HepG2 (cell line): Measurements from ENCODE around the gene MS4A6A. TPM values are rescaled to one million over a fixed set of nuclear protein-coding genes. Genes with fewer than 3 reads are reported as not detected.

Experiments
- CAMTA2 ChIP-seq: sonication (generic); formaldehyde crosslinking; IDR thresholded peaks from 2 replicates; pipeline ENCODE4 v1.4.0; 2020; ENCODE audit warnings: mild to moderate bottlenecking, missing genetic modification reagents, borderline replicate concordance
- FIP1L1 ChIP-seq: fragments of 200-400 bp; formaldehyde crosslinking; IDR thresholded peaks from 2 replicates; pipeline ENCODE4 v1.6.1; 2018; ENCODE audit warnings: low read depth, mild to moderate bottlenecking, low read length, moderate library complexity, borderline replicate concordance; ENCODE audit not compliant: insufficient read depth
- FOXA3 ChIP-seq: IDR thresholded peaks from 2 replicates; pipeline ENCODE4 v1.6.1; 2016; ENCODE audit warnings: missing genetic modification reagents, missing compliant biosample characterization
- MAFK ChIP-seq, 2 experiments: IDR thresholded peaks in 1 of 2; conservative IDR thresholded peaks in 1 of 2; 2 replicates each; pipeline ENCODE4 v1.6.1; 2011; ENCODE audit warnings: improper control_type of control experiment in 2 of 2, low read length in 2 of 2
- MTA3 ChIP-seq: sonication (generic); formaldehyde crosslinking; IDR thresholded peaks from 2 replicates; pipeline ENCODE4 v1.4.0; 2020; ENCODE audit warnings: missing genetic modification reagents
- NFE2 ChIP-seq: sonication (generic); formaldehyde crosslinking; IDR thresholded peaks from 2 replicates; pipeline ENCODE4 v1.4.0; 2020; ENCODE audit warnings: missing genetic modification reagents
- NONO ChIP-seq, 2 experiments: fragments of 450-650 bp in 1 of 2; sonication (generic) in 1 of 2; formaldehyde crosslinking in 1 of 2; IDR thresholded peaks in 1 of 2; conservative IDR thresholded peaks in 1 of 2; 2 replicates each; pipeline versions ENCODE4 v1.6.1 to v1.8.0; 2017 to 2022; ENCODE audit warnings: mild to moderate bottlenecking in 1 of 2, missing genetic modification reagents in 1 of 2, moderate library complexity in 1 of 2
- PCBP2 ChIP-seq: fragments of 200-400 bp; formaldehyde crosslinking; optimal IDR thresholded peaks from 2 replicates; pipeline ENCODE3; 2018; ENCODE audit warnings: low read length, low read depth; ENCODE audit not compliant: poor library complexity, severe bottlenecking
- SAP130 ChIP-seq: IDR thresholded peaks from 2 replicates; pipeline ENCODE4 v1.6.1; 2016; ENCODE audit warnings: low read depth
- SRY ChIP-seq: sonication (generic); formaldehyde crosslinking; IDR thresholded peaks from 2 replicates; pipeline ENCODE4 v1.8.0; 2022; ENCODE audit warnings: mild to moderate bottlenecking, missing genetic modification reagents
- TARDBP ChIP-seq: sonication (generic); formaldehyde crosslinking; IDR thresholded peaks from 2 replicates; pipeline ENCODE4 v1.8.0; 2022; ENCODE audit warnings: mild to moderate bottlenecking, missing genetic modification reagents
- YEATS4 ChIP-seq: sonication (generic); formaldehyde crosslinking; IDR thresholded peaks from 2 replicates; pipeline ENCODE4 v1.4.0; 2020; ENCODE audit warnings: missing genetic modification reagents, borderline replicate concordance
- ZNF274 ChIP-seq: sonication (generic); formaldehyde crosslinking; IDR thresholded peaks from 2 replicates; pipeline ENCODE4 v1.5.1; 2020; ENCODE audit warnings: mild to moderate bottlenecking, missing genetic modification reagents
- ZNF33A ChIP-seq: sonication (generic); formaldehyde crosslinking; IDR thresholded peaks from 2 replicates; pipeline ENCODE4 v1.5.1; 2020; ENCODE audit warnings: missing genetic modification reagents, mild to moderate bottlenecking, moderate library complexity, borderline replicate concordance
- ZNF547 ChIP-seq: sonication (generic); formaldehyde crosslinking; IDR thresholded peaks from 2 replicates; pipeline ENCODE4 v1.5.1; 2020; ENCODE audit warnings: mild to moderate bottlenecking, missing genetic modification reagents
- ZNF562 ChIP-seq: sonication (generic); formaldehyde crosslinking; IDR thresholded peaks from 2 replicates; pipeline ENCODE4 v1.8.0; 2022; ENCODE audit warnings: missing genetic modification reagents, borderline replicate concordance
- ZNF879 ChIP-seq: sonication (generic); formaldehyde crosslinking; IDR thresholded peaks from 2 replicates; pipeline ENCODE4 v1.8.1; 2023; ENCODE audit warnings: missing genetic modification reagents
- polyA plus RNA-seq, 8 experiments: library from polyadenylated mRNA; depleted of rRNA in 3 of 8; stranded (reverse) in 7 of 8; unstranded in 1 of 8; fragments of >200 nt; fragmentation: Illumina TruSeq in 4 of 8; extraction: Trizol in 4 of 8; gene quantifications; 2 replicates each; pipeline versions ENCODE4 v1.2.1 to v1.2.3, GENCODE V29; 2011 to 2016; ENCODE audit warnings: low read depth in 4 of 8, missing spikeins in 1 of 8, mixed read lengths in 1 of 8; ENCODE audit not compliant: insufficient read depth in 1 of 8
- total RNA-seq, 5 experiments: library from RNA; depleted of rRNA; stranded (reverse); fragments of >200 nt; fragmentation: Illumina TruSeq; extraction: Trizol; gene quantifications; 2 replicates each; pipeline ENCODE4 v1.2.3, GENCODE V29; 2016; ENCODE audit warnings: low read depth in 1 of 5
- TF ChIP-seq, protein P1 (sequence below): sonication (generic); formaldehyde crosslinking; IDR thresholded peaks from 2 replicates; pipeline ENCODE4 v1.4.0; 2020; ENCODE audit warnings: missing genetic modification reagents
- TF ChIP-seq, protein P2 (sequence below): sonication (generic); formaldehyde crosslinking; IDR thresholded peaks from 2 replicates; pipeline ENCODE4 v1.9.0; 2021; ENCODE audit warnings: missing genetic modification reagents, borderline replicate concordance
- TF ChIP-seq, protein P3 (sequence below): sonication (generic); formaldehyde crosslinking; IDR thresholded peaks from 2 replicates; pipeline ENCODE4 v1.4.0; 2020; ENCODE audit warnings: missing genetic modification reagents
- TF ChIP-seq, protein P4 (sequence below): sonication (generic); formaldehyde crosslinking; IDR thresholded peaks from 2 replicates; pipeline ENCODE4 v1.8.0; 2023; ENCODE audit warnings: mild to moderate bottlenecking, missing genetic modification reagents

Gene MS4A6A
- total and polyA plus RNA-seq, 2 of the 13 experiments (the other 11 are each of a cell fraction or from before 2014, with no cell fraction given), result not detected

DNA sequence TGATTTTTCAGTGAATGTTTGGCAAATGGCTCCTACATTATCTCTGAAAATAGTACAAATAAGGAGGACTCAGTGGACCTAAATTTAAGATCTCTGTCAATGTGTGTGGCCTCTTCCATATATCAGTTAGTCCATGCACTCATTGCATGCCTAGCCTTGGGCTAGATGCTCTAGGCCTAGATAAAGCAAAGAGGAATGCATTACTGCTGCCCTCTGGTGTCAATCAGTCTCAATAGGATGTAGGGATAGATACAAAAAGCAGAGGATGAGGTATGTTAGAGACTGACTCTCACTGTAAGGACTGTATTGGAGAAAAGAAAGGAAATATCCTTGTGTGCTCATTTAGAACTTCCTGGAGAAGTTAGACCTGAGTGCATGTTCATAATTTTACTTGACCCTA, 52.4 kb downstream of the MS4A6A start (continued):
- TF ChIP-seq, protein P1, sequence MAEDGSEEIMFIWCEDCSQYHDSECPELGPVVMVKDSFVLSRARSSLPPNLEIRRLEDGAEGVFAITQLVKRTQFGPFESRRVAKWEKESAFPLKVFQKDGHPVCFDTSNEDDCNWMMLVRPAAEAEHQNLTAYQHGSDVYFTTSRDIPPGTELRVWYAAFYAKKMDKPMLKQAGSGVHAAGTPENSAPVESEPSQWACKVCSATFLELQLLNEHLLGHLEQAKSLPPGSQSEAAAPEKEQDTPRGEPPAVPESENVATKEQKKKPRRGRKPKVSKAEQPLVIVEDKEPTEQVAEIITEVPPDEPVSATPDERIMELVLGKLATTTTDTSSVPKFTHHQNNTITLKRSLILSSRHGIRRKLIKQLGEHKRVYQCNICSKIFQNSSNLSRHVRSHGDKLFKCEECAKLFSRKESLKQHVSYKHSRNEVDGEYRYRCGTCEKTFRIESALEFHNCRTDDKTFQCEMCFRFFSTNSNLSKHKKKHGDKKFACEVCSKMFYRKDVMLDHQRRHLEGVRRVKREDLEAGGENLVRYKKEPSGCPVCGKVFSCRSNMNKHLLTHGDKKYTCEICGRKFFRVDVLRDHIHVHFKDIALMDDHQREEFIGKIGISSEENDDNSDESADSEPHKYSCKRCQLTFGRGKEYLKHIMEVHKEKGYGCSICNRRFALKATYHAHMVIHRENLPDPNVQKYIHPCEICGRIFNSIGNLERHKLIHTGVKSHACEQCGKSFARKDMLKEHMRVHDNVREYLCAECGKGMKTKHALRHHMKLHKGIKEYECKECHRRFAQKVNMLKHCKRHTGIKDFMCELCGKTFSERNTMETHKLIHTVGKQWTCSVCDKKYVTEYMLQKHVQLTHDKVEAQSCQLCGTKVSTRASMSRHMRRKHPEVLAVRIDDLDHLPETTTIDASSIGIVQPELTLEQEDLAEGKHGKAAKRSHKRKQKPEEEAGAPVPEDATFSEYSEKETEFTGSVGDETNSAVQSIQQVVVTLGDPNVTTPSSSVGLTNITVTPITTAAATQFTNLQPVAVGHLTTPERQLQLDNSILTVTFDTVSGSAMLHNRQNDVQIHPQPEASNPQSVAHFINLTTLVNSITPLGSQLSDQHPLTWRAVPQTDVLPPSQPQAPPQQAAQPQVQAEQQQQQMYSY, result no peak
- TF ChIP-seq FOXA3 (CRISPR knock-in tag) (peak; percentile 26; the same call in 1 of the 2 replicates), FIP1L1 (no peak), ZNF562 (CRISPR knock-in tag) (no peak), NFE2 (CRISPR knock-in tag) (no peak), NONO (IDR thresholded peaks at IDR 0.05) (no peak), NONO (CRISPR knock-in tag; conservative IDR thresholded peaks at IDR 0.05) (no peak), SRY (CRISPR knock-in tag) (no peak), ZNF879 (CRISPR knock-in tag) (no peak), CAMTA2 (CRISPR knock-in tag) (no peak), SAP130 (CRISPR knock-in tag) (no peak), TARDBP (CRISPR knock-in tag) (0 out of 2 replicates have a peak, but pooled peaks have one; percentile 27), MTA3 (CRISPR knock-in tag) (no peak), ZNF33A (CRISPR knock-in tag) (no peak), ZNF547 (CRISPR knock-in tag) (no peak), MAFK (conservative IDR thresholded peaks at IDR 0.05 in 1 of 2, IDR thresholded peaks at IDR 0.05 in 1 of 2; ENCODE audit: low read length in 2 of 2) (no peak), PCBP2 (no peak), ZNF274 (CRISPR knock-in tag) (no peak), YEATS4 (CRISPR knock-in tag) (no peak)
- TF ChIP-seq, protein P2, sequence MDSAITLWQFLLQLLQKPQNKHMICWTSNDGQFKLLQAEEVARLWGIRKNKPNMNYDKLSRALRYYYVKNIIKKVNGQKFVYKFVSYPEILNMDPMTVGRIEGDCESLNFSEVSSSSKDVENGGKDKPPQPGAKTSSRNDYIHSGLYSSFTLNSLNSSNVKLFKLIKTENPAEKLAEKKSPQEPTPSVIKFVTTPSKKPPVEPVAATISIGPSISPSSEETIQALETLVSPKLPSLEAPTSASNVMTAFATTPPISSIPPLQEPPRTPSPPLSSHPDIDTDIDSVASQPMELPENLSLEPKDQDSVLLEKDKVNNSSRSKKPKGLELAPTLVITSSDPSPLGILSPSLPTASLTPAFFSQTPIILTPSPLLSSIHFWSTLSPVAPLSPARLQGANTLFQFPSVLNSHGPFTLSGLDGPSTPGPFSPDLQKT (CRISPR knock-in tag), result no peak
- TF ChIP-seq, protein P3, sequence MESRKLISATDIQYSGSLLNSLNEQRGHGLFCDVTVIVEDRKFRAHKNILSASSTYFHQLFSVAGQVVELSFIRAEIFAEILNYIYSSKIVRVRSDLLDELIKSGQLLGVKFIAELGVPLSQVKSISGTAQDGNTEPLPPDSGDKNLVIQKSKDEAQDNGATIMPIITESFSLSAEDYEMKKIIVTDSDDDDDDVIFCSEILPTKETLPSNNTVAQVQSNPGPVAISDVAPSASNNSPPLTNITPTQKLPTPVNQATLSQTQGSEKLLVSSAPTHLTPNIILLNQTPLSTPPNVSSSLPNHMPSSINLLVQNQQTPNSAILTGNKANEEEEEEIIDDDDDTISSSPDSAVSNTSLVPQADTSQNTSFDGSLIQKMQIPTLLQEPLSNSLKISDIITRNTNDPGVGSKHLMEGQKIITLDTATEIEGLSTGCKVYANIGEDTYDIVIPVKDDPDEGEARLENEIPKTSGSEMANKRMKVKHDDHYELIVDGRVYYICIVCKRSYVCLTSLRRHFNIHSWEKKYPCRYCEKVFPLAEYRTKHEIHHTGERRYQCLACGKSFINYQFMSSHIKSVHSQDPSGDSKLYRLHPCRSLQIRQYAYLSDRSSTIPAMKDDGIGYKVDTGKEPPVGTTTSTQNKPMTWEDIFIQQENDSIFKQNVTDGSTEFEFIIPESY (CRISPR knock-in tag), result no peak
- TF ChIP-seq, protein P4, sequence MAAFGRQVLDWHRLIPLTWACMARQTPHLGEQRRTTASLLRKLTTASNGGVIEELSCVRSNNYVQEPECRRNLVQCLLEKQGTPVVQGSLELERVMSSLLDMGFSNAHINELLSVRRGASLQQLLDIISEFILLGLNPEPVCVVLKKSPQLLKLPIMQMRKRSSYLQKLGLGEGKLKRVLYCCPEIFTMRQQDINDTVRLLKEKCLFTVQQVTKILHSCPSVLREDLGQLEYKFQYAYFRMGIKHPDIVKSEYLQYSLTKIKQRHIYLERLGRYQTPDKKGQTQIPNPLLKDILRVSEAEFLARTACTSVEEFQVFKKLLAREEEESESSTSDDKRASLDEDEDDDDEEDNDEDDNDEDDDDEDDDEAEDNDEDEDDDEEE (CRISPR knock-in tag), result no peak
